GM21423 (cell line): ENCODE results near the gene VAMP3.

ENCODE experiments used
- ATAC-seq: cut with Tn5 transposase; IDR thresholded peaks from one replicate; pipeline ENCODE4 v1.9.1; 2021; ENCODE audit warnings: mild to moderate bottlenecking, moderate library complexity; ENCODE audit not compliant: unreplicated experiment

VAMP3 gene, protein sequence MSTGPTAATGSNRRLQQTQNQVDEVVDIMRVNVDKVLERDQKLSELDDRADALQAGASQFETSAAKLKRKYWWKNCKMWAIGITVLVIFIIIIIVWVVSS

DNA sequence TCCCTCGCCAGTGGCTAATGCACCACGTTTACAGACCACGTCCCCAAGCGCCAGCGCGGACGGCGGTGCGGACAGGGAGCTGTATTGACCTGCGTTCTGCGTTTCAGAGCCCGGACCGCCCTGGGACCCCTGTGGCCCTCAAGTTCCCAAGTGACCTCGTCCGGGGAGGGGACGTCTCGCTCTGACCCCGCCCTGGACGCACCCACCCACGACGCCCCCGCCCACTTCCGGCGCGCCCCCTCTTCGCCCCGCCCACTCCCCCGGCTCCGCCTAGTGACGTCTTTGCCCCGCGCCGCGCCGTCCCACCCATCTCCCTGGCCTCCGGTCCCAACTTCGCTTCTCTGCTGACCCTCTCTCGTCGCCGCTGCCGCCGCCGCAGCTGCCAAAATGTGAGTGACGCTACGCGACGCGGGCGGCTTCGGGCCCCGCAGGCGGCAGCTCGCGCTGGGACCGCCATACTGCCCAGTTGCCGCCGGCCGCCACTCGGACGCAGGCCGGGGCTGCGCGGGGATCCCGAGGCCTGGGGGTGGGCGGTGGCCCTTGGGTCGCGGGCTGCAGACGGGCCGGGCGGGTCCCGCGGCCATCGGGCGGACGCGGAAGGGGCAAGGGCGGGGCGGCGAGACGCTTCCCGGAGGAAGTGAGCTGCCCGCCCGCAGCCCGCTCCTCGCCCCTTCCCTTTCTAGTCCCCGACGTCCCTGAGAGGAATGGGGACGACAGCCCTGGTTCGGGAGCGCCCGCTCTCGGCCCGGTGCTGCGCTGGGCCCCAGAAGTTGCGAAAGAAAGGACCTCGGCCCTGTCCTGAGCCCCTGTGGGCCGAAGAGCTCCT is at the start of gene VAMP3:
TSS of gene VAMP3 (plus strand) at position 300 of the 826 bp plus-strand sequence. CDS start at position 388, 88 bp downstream.
- peak; percentile 82 for ATAC-seq

GRCh38 chr1:7721940-7722669 is 49.0 kb upstream of the VAMP3 start:
- no peak for ATAC-seq

DNA sequence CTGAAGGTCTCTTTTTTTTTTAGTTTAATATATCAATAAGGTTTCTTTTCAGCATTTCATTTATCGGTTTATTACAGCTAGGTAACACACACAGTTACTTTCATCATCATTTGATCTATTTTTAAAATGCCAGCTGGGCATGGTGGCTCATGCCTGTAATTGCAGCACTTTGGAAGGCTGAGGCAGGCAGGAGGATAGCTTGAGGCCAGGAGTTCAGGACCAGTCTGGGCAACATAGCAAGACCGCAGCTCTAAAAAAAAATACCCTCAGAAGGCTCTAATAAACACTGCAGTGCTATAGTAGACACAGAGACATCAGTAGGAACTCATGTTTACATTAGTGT is 48.5 kb upstream of the VAMP3 start:
- ATAC-seq: no peak

GRCh38 chr1:7726623-7727022 is 44.5 kb upstream of the VAMP3 start:
- no peak for ATAC-seq

- no peak for ATAC-seq
These were observed 43.2 kb upstream of the VAMP3 start for GRCh38 chr1:7727809-7728471.

GRCh38 chr1:7729761-7730160 is 41.3 kb upstream of the VAMP3 start:
- no peak for ATAC-seq

GRCh38 chr1:7732331-7732730 is 38.8 kb upstream of the VAMP3 start:
- no peak for ATAC-seq

DNA sequence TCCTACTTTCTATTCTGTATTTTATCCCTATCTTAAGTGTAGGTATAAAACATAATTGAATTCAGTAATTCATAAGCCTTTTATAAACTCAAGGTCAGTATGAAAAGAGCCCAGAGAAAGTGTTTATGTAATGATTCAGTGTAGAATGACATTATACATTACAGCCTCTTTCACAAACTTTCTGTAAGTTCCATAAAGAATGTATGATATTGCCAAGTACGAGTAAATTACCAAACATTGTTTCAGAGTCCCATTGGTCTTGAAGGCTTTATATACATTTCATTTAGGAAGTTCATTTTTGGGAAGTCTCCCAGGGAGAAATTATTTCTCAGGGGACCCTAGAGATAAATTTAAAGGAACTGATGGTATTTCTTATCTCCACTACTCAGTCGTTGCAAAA is 37.8 kb upstream of the VAMP3 start:
- no peak for ATAC-seq

DNA sequence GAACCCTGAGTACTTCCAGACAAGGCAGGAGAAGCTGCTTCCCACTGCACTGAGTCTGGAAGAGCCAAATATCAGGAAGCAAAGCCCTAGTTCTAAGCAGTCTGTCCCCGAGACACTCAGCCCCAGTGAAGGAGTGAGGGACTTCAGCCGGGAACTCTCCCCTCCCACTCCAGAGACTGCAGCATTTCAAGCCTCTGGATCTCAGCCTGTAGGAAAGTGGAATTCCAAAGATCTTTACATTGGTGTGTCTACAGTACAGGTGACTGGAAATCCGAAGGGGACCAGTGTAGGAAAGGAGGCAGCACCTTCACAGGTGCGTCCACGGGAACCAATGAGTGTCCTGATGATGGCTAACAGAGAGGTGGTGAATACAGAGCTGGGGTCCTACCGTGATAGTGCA is 33.1 kb upstream of the VAMP3 start:
- ATAC-seq: no peak

DNA sequence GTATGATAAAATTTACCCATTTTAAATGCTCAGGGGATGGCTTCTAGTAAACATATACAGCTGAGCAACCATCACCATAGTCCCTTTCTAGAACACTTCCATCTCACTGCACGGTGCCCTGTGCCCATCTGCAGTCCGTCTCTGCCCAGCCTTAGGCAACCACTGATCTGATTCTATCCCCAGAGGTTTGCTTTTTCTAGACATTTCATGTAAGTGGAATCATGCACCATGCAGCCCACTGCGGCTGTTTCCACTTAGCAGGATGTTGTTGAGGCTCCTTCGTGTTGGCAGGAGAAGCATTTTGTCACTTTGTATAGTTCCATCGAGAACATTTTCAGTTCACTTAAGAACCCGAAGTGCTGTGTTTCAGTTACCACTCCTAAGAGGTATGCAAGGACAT is 27.8 kb upstream of the VAMP3 start:
- ATAC-seq: no peak

- ATAC-seq: no peak
These were observed 26.2 kb upstream of the VAMP3 start for GRCh38 chr1:7744882-7745281.

GRCh38 chr1:7745783-7746182 is 25.3 kb upstream of the VAMP3 start:
- ATAC-seq: no peak

GRCh38 chr1:7747605-7748004 is 23.5 kb upstream of the VAMP3 start:
- no peak for ATAC-seq

DNA sequence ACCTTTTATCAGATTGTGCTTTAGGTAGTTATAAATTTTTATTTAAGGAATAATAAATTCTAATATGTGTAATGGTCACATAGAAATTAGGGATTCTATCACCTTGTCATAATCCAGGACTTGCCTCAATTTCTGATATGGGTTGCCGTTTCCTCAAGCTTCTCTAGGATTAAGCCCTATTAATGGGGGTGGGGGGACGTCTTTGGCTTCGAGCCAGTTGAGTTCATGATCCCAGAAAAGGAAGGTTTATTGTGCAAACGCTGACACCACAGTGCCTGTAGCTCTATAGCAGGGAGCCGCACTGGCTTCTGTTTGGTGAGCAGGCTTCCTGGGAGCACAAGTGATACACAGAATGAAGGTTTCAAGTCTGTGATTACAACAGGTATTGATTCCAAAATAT is 22.0 kb upstream of the VAMP3 start:
- no peak for ATAC-seq

DNA sequence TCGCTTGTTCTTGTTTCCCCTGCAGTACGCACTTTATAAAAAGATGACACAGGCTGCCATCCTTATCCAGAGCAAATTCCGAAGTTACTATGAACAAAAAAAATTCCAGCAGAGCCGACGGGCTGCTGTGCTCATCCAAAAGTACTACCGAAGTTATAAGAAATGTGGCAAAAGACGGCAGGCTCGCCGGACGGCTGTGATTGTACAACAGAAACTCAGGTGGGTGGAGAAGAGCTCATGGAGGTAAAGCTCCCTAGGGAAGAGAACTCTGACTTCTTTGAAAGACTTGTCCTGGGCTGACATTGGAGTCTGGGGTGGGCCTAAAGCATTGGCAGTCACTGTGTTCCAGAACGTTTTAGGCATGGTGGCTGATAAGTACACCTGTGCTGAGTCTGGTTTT is 19.9 kb upstream of the VAMP3 start:
- no peak for ATAC-seq

DNA sequence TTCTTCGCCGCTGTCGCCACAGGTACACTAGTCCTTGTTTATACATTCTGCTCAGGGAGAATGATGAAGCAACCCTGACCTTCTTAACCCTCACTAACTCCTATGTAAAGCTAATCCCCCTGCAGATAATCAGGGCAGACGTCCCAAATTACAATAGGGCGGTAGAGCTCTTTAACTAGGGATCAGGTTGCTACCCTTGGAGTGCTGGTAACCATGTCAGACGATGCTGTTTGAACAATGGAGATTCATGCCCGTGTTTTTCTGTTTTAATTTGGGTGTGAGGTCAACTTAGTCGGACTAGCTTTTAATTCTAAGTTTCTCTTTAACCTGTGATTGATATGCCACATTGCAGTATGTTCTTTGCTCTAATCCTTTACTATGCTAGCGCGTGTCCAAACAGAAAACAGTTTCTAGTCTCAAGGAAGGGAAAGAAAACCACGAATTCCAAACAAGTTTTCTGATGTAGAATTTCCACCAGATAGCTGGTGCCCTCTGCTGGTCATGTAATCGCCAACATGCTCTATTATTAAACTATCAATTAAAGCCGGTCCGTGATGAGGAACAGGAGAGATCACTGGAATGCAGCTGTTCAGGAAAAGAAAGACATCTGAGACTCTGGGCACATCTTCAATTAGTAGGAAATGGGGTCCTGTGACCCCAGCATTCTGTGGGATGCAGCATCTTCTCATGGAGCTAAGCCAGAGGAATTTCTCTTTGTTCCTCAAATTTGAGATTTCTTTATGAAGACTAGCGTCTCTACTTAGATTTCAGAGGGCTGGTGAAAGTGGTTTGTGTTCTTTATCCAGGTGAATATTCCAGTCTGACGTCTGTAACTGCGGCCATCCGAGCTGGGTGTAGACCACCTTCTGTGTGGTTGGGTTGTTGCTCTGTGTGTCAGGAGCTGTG is 18.3 kb upstream of the VAMP3 start:
- ATAC-seq: no peak

DNA sequence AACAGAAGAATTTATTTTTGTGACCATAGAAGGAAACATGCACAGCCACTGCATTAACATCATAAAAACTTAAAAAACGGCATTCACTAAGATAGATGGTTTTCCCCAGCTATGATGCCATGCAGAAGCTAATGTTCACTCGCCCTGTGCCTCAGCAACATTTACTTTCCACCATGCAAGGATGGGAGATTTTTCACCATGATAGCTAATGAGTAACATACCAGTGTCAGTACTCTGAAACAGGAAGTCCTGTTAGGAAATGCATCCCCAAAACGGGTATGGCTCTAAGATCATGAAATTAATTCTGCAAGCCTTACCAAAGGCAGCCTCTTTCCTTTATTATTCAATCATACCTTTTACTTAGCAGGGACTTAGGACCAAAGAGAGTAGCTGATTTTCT is 17.5 kb upstream of the VAMP3 start:
- peak; percentile 46 for ATAC-seq

- no peak for ATAC-seq
These were observed 16.9 kb upstream of the VAMP3 start for GRCh38 chr1:7754234-7754633.

- ATAC-seq: no peak
These were observed 15.6 kb upstream of the VAMP3 start for GRCh38 chr1:7755448-7755847.

DNA sequence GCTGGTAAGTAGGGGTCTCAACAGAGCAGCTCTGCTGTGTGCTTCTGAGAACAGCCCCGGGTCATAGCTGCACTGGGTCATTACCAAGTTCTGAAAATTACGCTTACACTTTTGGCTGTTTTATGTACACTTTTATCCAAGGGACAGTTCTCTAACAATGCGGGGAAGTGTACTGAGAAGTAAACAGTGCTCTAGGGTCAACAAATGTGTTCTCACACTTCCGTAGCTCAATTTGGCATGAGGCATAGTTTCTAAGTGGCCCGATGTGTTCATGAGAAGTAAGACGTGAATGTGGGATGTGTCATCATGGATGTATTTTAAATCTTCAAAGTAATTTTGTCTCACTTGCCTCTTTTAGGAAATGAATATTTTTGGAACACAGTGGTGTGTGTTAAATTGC is 10.9 kb upstream of the VAMP3 start:
- no peak for ATAC-seq

GRCh38 chr1:7761103-7761502 is 10.0 kb upstream of the VAMP3 start:
- no peak for ATAC-seq
